IMR-90 (cell line): ENCODE measurements around the gene TEKT5. TPM values are rescaled to one million over a fixed set of nuclear protein-coding genes. Genes with fewer than 3 reads are reported as not detected.

Experiments used
- ATAC-seq: fragments of 200-7000 bp; cut with Tn5 transposase; 2 replicates; pipeline ENCODE4 v1.9.1; 2020; ENCODE audit warnings: low read depth, mild to moderate bottlenecking, moderate library complexity
- BruUV-seq: library from RNA; stranded (reverse); fragments of 400-500 nt; replicated peaks from 2 replicates; lab custom pipeline; 2021; lab: Mats Ljungman, UMichigan
- CTCF ChIA-PET: fragments of 300-600 bp; formaldehyde crosslinking; extraction: SDS; loops from one replicate; lab custom pipeline; 2021; ENCODE audit warnings: antibody characterized with exemption; lab: Yijun Ruan, JAX
- POLR2A ChIA-PET: fragments of 300-600 bp; sonication (Branson Sonifier 250); formaldehyde crosslinking; loops from one replicate; lab custom pipeline; 2022; ENCODE audit warnings: antibody characterized with exemption; ENCODE audit not compliant: unreplicated experiment; lab: Charles Lee
- DNase-seq: peaks from one replicate; pipeline ENCODE4 v3.0.0; 2013
- H2AFZ ChIP-seq: replicated peaks from 2 replicates; pipeline ENCODE3; 2013; ENCODE audit warnings: low read length, mild to moderate bottlenecking; ENCODE audit not compliant: poor library complexity
- H2AK5ac ChIP-seq: 2 replicates; pipeline ENCODE4 v1.6.1; 2013; ENCODE audit warnings: low read depth, low read length, inconsistent platforms
- H2AK9ac ChIP-seq: replicated peaks from 2 replicates; pipeline ENCODE3; 2013; ENCODE audit warnings: mild to moderate bottlenecking, low read depth, low read length, moderate library complexity; ENCODE audit not compliant: poor library complexity
- H2BK120ac ChIP-seq: 2 replicates; pipeline ENCODE4 v1.6.1; 2013; ENCODE audit warnings: low read depth, low read length, inconsistent platforms
- H2BK15ac ChIP-seq: 3 replicates; pipeline ENCODE4 v1.6.1; 2013; ENCODE audit warnings: low read depth, low read length, inconsistent platforms
- H2BK20ac ChIP-seq: 2 replicates; pipeline ENCODE4 v1.6.1; 2013; ENCODE audit warnings: low read depth, mild to moderate bottlenecking, inconsistent platforms, low read length, moderate library complexity
- H2BK5ac ChIP-seq: 2 replicates; pipeline ENCODE4 v1.6.1; 2013; ENCODE audit warnings: mild to moderate bottlenecking, low read depth, low read length, inconsistent platforms; ENCODE audit not compliant: poor library complexity, severe bottlenecking
- H3K14ac ChIP-seq: replicated peaks from 2 replicates; pipeline ENCODE4 v1.6.1; 2013; ENCODE audit warnings: low read depth, low read length, inconsistent platforms
- H3K18ac ChIP-seq: 2 replicates; pipeline ENCODE4 v1.6.1; 2013; ENCODE audit warnings: low read depth, low read length, control low read depth
- H3K23ac ChIP-seq: 2 replicates; pipeline ENCODE4 v1.6.1; 2013; ENCODE audit warnings: low read depth, low read length, inconsistent platforms
- H3K27ac ChIP-seq: 2 replicates; pipeline ENCODE4 v1.5.1; 2013; ENCODE audit warnings: mild to moderate bottlenecking, control low read depth, low read length; ENCODE audit not compliant: insufficient read depth
- H3K27me3 ChIP-seq: 2 replicates; pipeline ENCODE4 v1.6.1; 2013; ENCODE audit warnings: low read length; ENCODE audit not compliant: control insufficient read depth, insufficient read depth
- H3K36me3 ChIP-seq: 2 replicates; pipeline ENCODE4 v1.6.1; 2013; ENCODE audit warnings: low read length, mixed read lengths; ENCODE audit not compliant: control insufficient read depth, insufficient read depth
- H3K4ac ChIP-seq: 2 replicates; pipeline ENCODE4 v1.6.1; 2013; ENCODE audit warnings: low read depth, low read length, inconsistent platforms
- H3K4me1 ChIP-seq: 2 replicates; pipeline ENCODE4 v1.6.1; 2013; ENCODE audit warnings: low read length, mixed read lengths; ENCODE audit not compliant: control insufficient read depth, insufficient read depth
- H3K4me2 ChIP-seq: 2 replicates; pipeline ENCODE4 v1.6.1; 2013; ENCODE audit warnings: low read depth, mild to moderate bottlenecking, control low read depth, low read length, moderate library complexity
- H3K4me3 ChIP-seq: 2 replicates; pipeline ENCODE4 v1.5.1; 2013; ENCODE audit warnings: low read depth, mild to moderate bottlenecking, control low read depth, low read length, moderate library complexity; ENCODE audit not compliant: insufficient read depth
- H3K56ac ChIP-seq: 2 replicates; pipeline ENCODE4 v1.6.1; 2013; ENCODE audit warnings: low read length, inconsistent platforms; ENCODE audit not compliant: insufficient read depth; ENCODE audit errors: extremely low read depth
- H3K79me1 ChIP-seq, 2 experiments: 2 replicates each; pipeline ENCODE4 v1.6.1; 2013; ENCODE audit warnings: low read length in 2 of 2, inconsistent platforms in 1 of 2, low read depth in 1 of 2
- H3K9ac ChIP-seq: 2 replicates; pipeline ENCODE4 v1.6.1; 2013; ENCODE audit warnings: low read depth, low read length, control low read depth
- H3K9me1 ChIP-seq: 2 replicates; pipeline ENCODE4 v1.6.1; 2013; ENCODE audit warnings: low read length, inconsistent platforms; ENCODE audit not compliant: insufficient read depth
- H3K9me3 ChIP-seq: 2 replicates; pipeline ENCODE4 v1.6.1; 2013; ENCODE audit warnings: low read length; ENCODE audit not compliant: control insufficient read depth, insufficient read depth
- H4K20me1 ChIP-seq: 2 replicates; pipeline ENCODE4 v1.6.1; 2013; ENCODE audit warnings: low read length, inconsistent platforms; ENCODE audit not compliant: insufficient read depth
- H4K5ac ChIP-seq: 2 replicates; pipeline ENCODE4 v1.6.1; 2013; ENCODE audit warnings: mild to moderate bottlenecking, low read depth, low read length, control low read depth
- H4K8ac ChIP-seq, 2 experiments: 2 replicates each; pipeline ENCODE4 v1.6.1; 2013; ENCODE audit warnings: low read depth in 2 of 2, low read length in 2 of 2, control low read depth in 1 of 2, inconsistent platforms in 1 of 2
- H4K91ac ChIP-seq: 2 replicates; pipeline ENCODE4 v1.6.1; 2013; ENCODE audit warnings: low read depth, low read length, inconsistent platforms; ENCODE audit not compliant: insufficient read depth
- FOS ChIP-seq: fragments of 150-350 bp; IDR thresholded peaks from 2 replicates; pipeline ENCODE4 v1.6.1; 2016; ENCODE audit warnings: low read depth, low read length
- NFE2L2 ChIP-seq: fragments of 150-350 bp; IDR thresholded peaks from 2 replicates; pipeline ENCODE4 v1.6.1; 2016; ENCODE audit warnings: low read depth, mild to moderate bottlenecking, low read length
- POLR2A ChIP-seq: IDR thresholded peaks from 2 replicates; pipeline ENCODE4 v1.6.1; 2012; ENCODE audit warnings: mild to moderate bottlenecking, low read depth, low read length
- RAD21 ChIP-seq: IDR thresholded peaks from 2 replicates; pipeline ENCODE4 v1.6.1; 2012; ENCODE audit warnings: low read length, improper control_type of control experiment
- RCOR1 ChIP-seq: IDR thresholded peaks from 2 replicates; pipeline ENCODE4 v1.6.1; 2012; ENCODE audit warnings: mild to moderate bottlenecking, low read length, improper control_type of control experiment; ENCODE audit not compliant: insufficient replicate concordance
- SMC3 ChIP-seq: fragments of 150-350 bp; IDR thresholded peaks from 2 replicates; pipeline ENCODE4 v1.6.1; 2016; ENCODE audit warnings: low read depth, mild to moderate bottlenecking, antibody characterized with exemption, low read length, moderate library complexity
- WGBS, 2 experiments: methylation state at CpG; one replicate each; pipeline versions ENCODE4 v1.1.5 to v1.1.7; 2013; ENCODE audit warnings: missing lambda C conversion rate in 2 of 2; ENCODE audit not compliant: insufficient read length in 1 of 2; ENCODE audit errors: extremely low coverage in 2 of 2; 5-methylcytosine and 5-hydroxymethylcytosine counted together
- dilution Hi-C: fragments of 300-500 bp; cut with HindIII; formaldehyde crosslinking; loops from one replicate; pipeline ENCODE4 v1.14.3; 2018; ENCODE audit warnings: low sequenced_read_pairs; ENCODE audit not compliant: unreplicated experiment
- in situ Hi-C: fragments of 300-500 bp; cut with MboI; formaldehyde crosslinking; loops from 3 replicates; pipeline ENCODE4 v1.14.3; 2019; ENCODE audit warnings: low sequenced_read_pairs, inconsistent platforms, mixed read lengths
- intact Hi-C: fragments of 100-400 bp; cut with micrococcal nuclease; formaldehyde crosslinking; loops from 2 replicates; pipeline ENCODE4 v1.10.0; 2022
- polyA plus RNA-seq, 3 experiments: library from polyadenylated mRNA; depleted of rRNA; stranded (reverse); fragments of >200 nt; gene quantifications; 2 replicates each; pipeline ENCODE4 v1.2.3, GENCODE V29; 2012; ENCODE audit warnings: low replicate concordance in 1 of 3
- total RNA-seq: library from RNA; depleted of rRNA; stranded (reverse); fragments of >200 nt; gene quantifications from 2 replicates; pipeline ENCODE4 v1.2.3, GENCODE V29; 2012
- TF ChIP-seq, protein P1 (sequence below): fragments of 150-350 bp; IDR thresholded peaks from 2 replicates; pipeline ENCODE4 v1.6.1; 2016; ENCODE audit warnings: low read depth, mild to moderate bottlenecking, low read length, moderate library complexity, borderline replicate concordance

Gene TEKT5
- total and polyA plus RNA-seq, 2 of the 4 experiments (the other 2 are of a cell fraction): 0.17 TPM; not detected in 1

DNA sequence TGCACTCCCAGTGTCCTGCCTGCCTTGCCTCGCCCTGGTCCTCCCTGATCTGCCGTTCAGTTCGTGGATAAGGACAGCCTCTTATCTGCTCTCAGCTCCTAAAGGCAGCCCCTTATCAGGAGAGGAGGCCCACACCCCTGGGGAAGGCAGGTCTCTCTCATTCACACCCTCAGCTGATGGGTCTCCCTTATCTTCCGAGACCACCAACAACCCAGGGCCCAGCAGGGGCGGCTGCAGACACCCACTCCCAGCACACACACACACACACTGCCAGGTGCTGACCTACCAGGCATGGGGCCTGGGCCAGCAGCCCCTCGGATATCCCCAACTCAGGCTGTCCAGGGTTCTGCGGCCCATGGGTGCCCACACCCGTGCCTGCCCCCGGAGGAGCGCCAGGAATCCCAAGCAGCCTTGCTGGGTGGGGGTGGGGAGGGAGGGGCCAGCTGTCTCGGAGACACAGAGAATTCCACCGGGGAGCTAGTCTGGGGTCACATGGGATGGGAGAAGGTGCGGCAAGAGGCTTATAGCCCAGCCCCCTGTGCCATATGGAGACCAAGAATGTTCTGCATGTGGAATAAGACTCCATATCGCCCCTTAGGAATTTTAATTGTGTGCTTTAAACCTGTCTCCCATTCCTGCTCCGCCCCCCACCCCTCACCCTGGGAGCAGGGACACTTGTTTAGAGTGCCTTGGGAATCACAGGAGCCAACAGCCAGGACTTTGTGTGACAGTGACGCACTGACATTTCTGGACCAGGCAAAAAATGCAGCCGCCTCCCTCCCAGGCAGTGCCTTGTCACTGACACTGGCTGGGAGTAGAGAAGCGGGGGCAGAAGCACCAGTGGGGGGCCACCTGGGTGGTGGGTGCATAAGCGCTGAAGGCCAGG lies 72.5 kb downstream of the TEKT5 start:
- Histone ChIP-seq H3K56ac (no peak overlapping the region), H4K20me1 (no peaks in the 10 kb centered on the region), H2BK120ac (no peak overlapping the region), H3K27me3 (peaks cover 15% of the 10 kb centered on the region), H3K23ac (no peak overlapping the region), H2BK20ac (no peak overlapping the region), H3K14ac (no peak overlapping the region), H3K4me1 (no peaks in the 10 kb centered on the region), H3K4ac (no peak overlapping the region), H2AFZ (peak overlapping the region; percentile 56), H4K8ac (no peak overlapping the region), H3K9ac (no peak overlapping the region), H2BK15ac (no peak overlapping the region), H3K18ac (no peak overlapping the region), H3K4me3 (no peak overlapping the region), H3K4me2 (no peak overlapping the region), H4K91ac (no peak overlapping the region), H3K79me1 (no peaks in the 10 kb centered on the region), H3K27ac (no peak overlapping the region), H4K5ac (no peak overlapping the region), H2AK5ac (no peak overlapping the region), H3K9me3 (no peaks in the 10 kb centered on the region), H2AK9ac (no peak overlapping the region), H3K9me1 (no peaks in the 10 kb centered on the region), H2BK5ac (no peak overlapping the region), H3K36me3 (no peaks in the 10 kb centered on the region)
- dilution Hi-C loops (no loop called here), in situ Hi-C loops (no loop called here), intact Hi-C loops (no loop called here)
- POLR2A ChIA-PET: no interaction called here
- TF ChIP-seq POLR2A (no peak), NFE2L2 (no peak), FOS (no peak), RCOR1 (no peak), SMC3 (no peak), RAD21 (no peak)
- TF ChIP-seq, protein P1, sequence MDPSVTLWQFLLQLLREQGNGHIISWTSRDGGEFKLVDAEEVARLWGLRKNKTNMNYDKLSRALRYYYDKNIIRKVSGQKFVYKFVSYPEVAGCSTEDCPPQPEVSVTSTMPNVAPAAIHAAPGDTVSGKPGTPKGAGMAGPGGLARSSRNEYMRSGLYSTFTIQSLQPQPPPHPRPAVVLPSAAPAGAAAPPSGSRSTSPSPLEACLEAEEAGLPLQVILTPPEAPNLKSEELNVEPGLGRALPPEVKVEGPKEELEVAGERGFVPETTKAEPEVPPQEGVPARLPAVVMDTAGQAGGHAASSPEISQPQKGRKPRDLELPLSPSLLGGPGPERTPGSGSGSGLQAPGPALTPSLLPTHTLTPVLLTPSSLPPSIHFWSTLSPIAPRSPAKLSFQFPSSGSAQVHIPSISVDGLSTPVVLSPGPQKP: no peak
- CTCF ChIA-PET: interaction anchor here (0.6 kb wide), 1 partner anchor 13 kb away, joined by 7 read pairs; no protein-coding TSS in a partner anchor
- ATAC-seq: no peak
- WGBS, 2 experiments: 45% methylated on average over 4 of the region's 19 CpGs; no CpG with 5 or more reads in 1 of the 2 experiments
- no TSS peak for BruUV-seq
- DNase-seq: no peak
